Measurements from ENCODE around the gene MBD3L4.
"Not testable (repeated sequence)": the region's sequence is repeated elsewhere in the genome, so short reads cannot be mapped to it uniquely, and the experiment has no call there.

MBD3L4 gene

GRCh38 chr19:7041563-7041962, 1.6 kb upstream of the MBD3L4 start:
- not testable (repeated sequence) for DNase-seq

- not testable (repeated sequence) for DNase-seq
Measured at GRCh38 chr19:7030278-7030677, 9.7 kb downstream of the MBD3L4 start, which contains the start of gene MBD3L5. TSS of gene MBD3L5 (plus strand) at chr19:7030578. CDS start at chr19:7030612, 34 bp downstream.

GRCh38 chr19:7028790-7029189, 11.2 kb downstream of the MBD3L4 start:
- DNase-seq: not testable (repeated sequence)

- not testable (repeated sequence) for DNase-seq
Measured at GRCh38 chr19:7021331-7021730, 18.6 kb downstream of the MBD3L4 start, which contains the start of gene MBD3L2B. TSS of gene MBD3L2B (minus strand) at chr19:7021431. CDS start at chr19:7021397, 34 bp downstream.

GRCh38 chr19:7018828-7019227, 21.2 kb downstream of the MBD3L4 start:
- no peak for DNase-seq

GRCh38 chr19:7013678-7014077, 26.3 kb downstream of the MBD3L4 start:
- DNase-seq: no peak

- DNase-seq: no peak
Measured at GRCh38 chr19:7010722-7011593, 29.0 kb downstream of the MBD3L4 start.

- no peak for DNase-seq
Measured at GRCh38 chr19:7007859-7008258, 32.1 kb downstream of the MBD3L4 start.

GRCh38 chr19:7006135-7006704, 33.8 kb downstream of the MBD3L4 start:
- no peak for DNase-seq

GRCh38 chr19:7004313-7004931, 35.6 kb downstream of the MBD3L4 start:
- DNase-seq: no peak

GRCh38 chr19:7000816-7001215, 39.2 kb downstream of the MBD3L4 start:
- DNase-seq: no peak

- DNase-seq: no peak
Measured at GRCh38 chr19:7000333-7000732, 39.6 kb downstream of the MBD3L4 start.

- DNase-seq: no peak
Measured at GRCh38 chr19:6999933-7000332, 40.0 kb downstream of the MBD3L4 start.

- DNase-seq: no peak
Measured at GRCh38 chr19:6997679-6998445, 42.1 kb downstream of the MBD3L4 start.

- no peak for DNase-seq
Measured at GRCh38 chr19:6996810-6997209, 43.2 kb downstream of the MBD3L4 start.

- no peak for DNase-seq
Measured at GRCh38 chr19:6995054-6995453, 44.9 kb downstream of the MBD3L4 start.

GRCh38 chr19:6988257-6988656, 51.7 kb downstream of the MBD3L4 start:
- no peak for DNase-seq

- DNase-seq: no peak
Measured at GRCh38 chr19:6987850-6988249, 52.1 kb downstream of the MBD3L4 start.

Measured in activated CD4-positive, alpha-beta T cell treated with anti-CD3 and anti-CD28 coated beads, Interleukin-2, amount 50 U/mL, for 1 hour (primary cell).